Ectodermal cell (in vitro differentiated cells): Measurements from ENCODE around the gene HYDIN.
"Not testable (repeated sequence)": the region's sequence is repeated elsewhere in the genome, so short reads cannot be mapped to it uniquely, and the experiment has no call there.

ENCODE experiments used
- H3K27ac ChIP-seq: 2 replicates; pipeline ENCODE4 v1.7.0; 2013; ENCODE audit warnings: mild to moderate bottlenecking, low read depth, low read length; ENCODE audit not compliant: insufficient read depth, poor library complexity, severe bottlenecking
- H3K27me3 ChIP-seq: 2 replicates; pipeline ENCODE4 v1.7.0; 2013; ENCODE audit warnings: mild to moderate bottlenecking, low read length; ENCODE audit not compliant: insufficient read depth, control insufficient read depth, poor library complexity, severe bottlenecking
- H3K36me3 ChIP-seq: one replicate; pipeline ENCODE4 v1.7.0; 2013; ENCODE audit warnings: low read length; ENCODE audit not compliant: control insufficient read depth, insufficient read depth
- H3K4me1 ChIP-seq: one replicate; pipeline ENCODE4 v1.7.0; 2013; ENCODE audit warnings: low read length; ENCODE audit not compliant: control insufficient read depth, insufficient read depth
- H3K4me3 ChIP-seq: 2 replicates; pipeline ENCODE4 v1.7.0; 2013; ENCODE audit warnings: low read depth, low read length, control low read depth; ENCODE audit not compliant: insufficient read depth
- H3K9me3 ChIP-seq: 2 replicates; pipeline ENCODE4 v1.7.0; 2013; ENCODE audit warnings: mild to moderate bottlenecking, low read length, moderate library complexity; ENCODE audit not compliant: control insufficient read depth
- WGBS, 2 experiments: methylation state at CpG; one replicate each; pipeline ENCODE4 v1.1.7; 2013; ENCODE audit warnings: missing lambda C conversion rate in 2 of 2; 5-methylcytosine and 5-hydroxymethylcytosine counted together

HYDIN gene

DNA sequence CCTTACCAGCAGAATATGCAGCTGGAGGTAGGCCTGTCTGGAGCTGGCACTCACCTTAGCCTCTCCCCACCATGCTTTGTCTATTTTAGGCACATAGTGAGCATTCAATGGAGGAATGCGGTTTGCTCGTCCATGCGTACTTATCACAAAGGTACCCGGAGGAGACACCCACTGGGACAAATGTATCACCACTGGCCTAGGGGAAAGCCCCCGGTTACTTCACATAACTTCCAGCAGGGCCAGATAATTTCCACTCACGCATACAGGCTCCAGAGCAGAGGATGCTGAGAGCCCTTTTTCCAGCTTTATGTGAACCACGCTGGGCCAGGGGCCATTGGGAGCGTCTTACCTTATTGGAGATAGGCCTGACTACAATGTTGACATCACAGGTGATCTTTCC, 348.2 kb downstream of the HYDIN start:
- H3K4me3 ChIP-seq, H3K27me3 ChIP-seq, H3K4me1 ChIP-seq, H3K36me3 ChIP-seq, H3K9me3 ChIP-seq, H3K27ac ChIP-seq: not testable (repeated sequence)
- WGBS, 2 experiments, result 73 to 78% methylated on average over 4 to 6 of the region's 8 CpGs

DNA sequence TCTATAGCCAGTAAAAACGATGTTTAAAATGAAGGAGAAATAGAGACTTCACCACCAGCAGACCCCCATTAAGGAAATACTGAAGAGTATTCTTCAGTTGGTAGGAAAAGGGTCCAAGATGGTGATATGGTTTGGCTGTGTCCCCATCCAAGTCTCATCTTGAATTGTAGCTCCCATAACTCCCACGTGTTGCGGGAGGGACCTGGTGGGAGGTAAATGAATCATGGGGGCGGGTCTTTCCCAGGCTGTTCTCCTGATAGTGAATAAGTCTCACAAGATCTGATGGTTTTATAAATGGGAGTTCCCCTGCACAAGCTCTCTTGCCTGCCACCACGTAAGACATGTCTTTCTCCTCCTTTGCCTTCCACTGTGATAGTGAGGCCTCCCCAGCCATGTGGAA, 352.6 kb downstream of the HYDIN start:
- not testable (repeated sequence) for H3K27me3 ChIP-seq, H3K9me3 ChIP-seq, H3K27ac ChIP-seq, H3K36me3 ChIP-seq, H3K4me1 ChIP-seq, H3K4me3 ChIP-seq
- 55 to 73% methylated on average over 3 of the region's 5 CpGs for WGBS, 2 experiments

DNA sequence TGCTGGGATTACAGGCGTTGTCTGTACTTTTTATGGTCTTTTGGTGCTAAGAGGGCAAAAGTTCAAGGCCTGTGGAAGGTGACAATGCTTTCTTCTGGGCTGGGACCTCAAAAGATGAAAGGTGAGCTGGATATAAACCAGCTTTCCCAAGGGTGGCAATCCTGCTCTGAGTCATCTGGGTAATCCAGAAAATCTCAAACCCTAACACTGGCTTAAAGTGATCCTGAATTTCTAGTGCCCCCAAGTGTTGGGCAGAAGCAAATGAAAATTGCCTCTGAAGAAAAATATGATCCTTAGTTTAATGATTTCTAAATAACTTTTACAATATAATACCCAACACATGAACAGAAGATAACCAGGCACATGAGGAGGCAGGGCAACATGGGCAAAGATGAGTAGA, 354.1 kb downstream of the HYDIN start:
- WGBS, 2 experiments, result no CpG with 5 or more reads among the region's 1 CpG
- H3K4me1 ChIP-seq, H3K36me3 ChIP-seq: not testable (repeated sequence)

DNA sequence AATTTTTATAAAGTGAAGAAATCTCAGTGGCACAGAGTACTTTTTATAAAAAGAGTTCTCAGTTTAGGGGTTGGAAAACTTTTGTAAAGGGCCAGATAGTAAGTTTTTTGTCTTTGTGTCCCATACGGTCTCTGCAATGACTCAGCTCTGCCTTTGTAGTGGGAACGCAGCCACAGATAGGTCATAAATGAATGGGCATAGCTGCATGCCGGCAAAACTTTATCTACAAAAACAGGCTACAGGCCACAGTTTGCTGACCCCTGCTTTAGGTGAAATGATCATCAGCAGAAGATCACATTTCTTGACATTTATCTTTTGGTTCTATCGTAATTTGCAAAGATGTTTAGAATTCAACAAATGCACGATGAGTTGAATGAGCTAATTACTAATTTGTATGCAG, 365.8 kb downstream of the HYDIN start:
- H3K27me3 ChIP-seq, H3K4me1 ChIP-seq, H3K9me3 ChIP-seq, H3K36me3 ChIP-seq, H3K4me3 ChIP-seq, H3K27ac ChIP-seq: not testable (repeated sequence)
- WGBS, 2 experiments, result 84 to 90% methylated on average over 3 to 4 of the region's 5 CpGs

More for the DNA sequence above, 354.1 kb downstream of the HYDIN start:
- not testable (repeated sequence) for H3K4me3 ChIP-seq, H3K27ac ChIP-seq, H3K9me3 ChIP-seq, H3K27me3 ChIP-seq

DNA sequence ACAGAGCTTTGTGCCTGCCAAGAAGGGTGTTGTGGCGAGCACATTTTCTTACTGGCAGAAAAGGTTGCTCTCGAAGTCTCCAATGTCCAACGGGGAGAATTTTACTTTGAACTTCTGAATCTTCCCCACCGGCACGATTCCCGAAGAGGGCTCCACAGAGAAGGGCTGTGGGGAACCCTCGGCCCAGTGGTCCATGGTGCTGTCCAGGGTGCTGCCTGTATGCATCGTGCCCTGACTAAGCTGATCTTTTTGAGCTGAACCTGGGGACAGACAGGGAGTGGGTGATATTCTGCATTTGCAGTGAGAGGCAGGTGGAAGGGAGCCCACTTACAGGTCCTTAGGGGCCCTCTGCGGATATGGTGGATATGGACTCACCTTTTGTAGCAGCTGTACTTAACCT, 368.5 kb downstream of the HYDIN start:
- H3K27me3 ChIP-seq, H3K9me3 ChIP-seq, H3K36me3 ChIP-seq, H3K4me1 ChIP-seq, H3K27ac ChIP-seq, H3K4me3 ChIP-seq: not testable (repeated sequence)
- WGBS, 2 experiments, result 47 to 60% methylated on average over 7 to 8 of the region's 9 CpGs

DNA sequence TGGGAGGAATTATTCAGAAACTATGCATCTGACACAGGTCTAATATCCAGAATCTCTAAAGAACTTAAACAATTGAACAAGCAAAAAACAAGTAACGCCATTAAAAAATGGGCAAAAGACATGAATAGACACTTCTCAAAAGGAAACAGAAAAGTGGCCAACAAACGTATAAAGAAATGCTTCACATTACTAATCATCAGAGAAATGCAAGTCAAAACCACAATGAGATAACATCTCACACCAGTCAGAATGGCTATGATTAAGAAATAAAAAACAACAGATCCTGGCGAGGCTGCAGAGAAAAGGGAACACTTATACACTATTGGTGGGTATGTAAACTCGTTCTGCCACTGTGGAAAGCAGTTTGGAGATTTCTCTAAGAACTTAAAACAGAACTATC, 379.2 kb downstream of the HYDIN start:
- H3K27ac ChIP-seq, H3K9me3 ChIP-seq, H3K4me3 ChIP-seq, H3K27me3 ChIP-seq, H3K4me1 ChIP-seq, H3K36me3 ChIP-seq: not testable (repeated sequence)
- 55 to 70% methylated on average over 2 of the region's 4 CpGs for WGBS, 2 experiments

DNA sequence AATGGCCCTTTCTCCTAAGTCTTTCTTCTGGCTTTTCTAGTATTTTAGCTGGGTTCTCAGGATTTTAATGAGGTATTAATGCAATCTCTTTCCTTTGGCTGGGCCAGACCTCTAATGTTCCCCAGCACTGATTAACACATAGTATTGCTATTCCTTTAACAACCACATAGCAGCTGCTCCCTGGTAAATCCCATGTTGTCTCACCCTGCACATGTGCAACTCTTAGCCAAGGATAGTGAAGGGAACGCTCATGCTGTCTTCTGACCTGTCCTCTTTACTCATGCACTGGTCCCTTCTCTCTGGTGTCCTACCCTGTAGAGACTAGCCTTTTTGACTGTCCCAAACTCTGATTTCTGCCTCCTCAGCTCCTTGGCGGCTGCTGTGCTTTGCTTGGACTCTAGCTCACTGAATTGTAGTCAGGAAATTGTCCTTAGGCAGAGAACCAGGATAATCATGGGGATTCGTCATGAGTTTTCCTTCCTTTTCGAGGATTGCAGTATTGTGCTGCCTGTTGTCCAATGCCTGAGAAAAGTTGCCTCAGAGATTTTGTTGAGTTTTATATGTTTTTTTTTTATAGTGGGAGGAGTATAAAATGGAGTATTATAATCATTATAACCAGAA, 406.9 kb downstream of the HYDIN start:
- H3K4me3 ChIP-seq, H3K9me3 ChIP-seq, H3K36me3 ChIP-seq, H3K27ac ChIP-seq, H3K4me1 ChIP-seq, H3K27me3 ChIP-seq: not testable (repeated sequence)
- WGBS, 2 experiments, result no CpG with 5 or more reads among the region's 4 CpGs

DNA sequence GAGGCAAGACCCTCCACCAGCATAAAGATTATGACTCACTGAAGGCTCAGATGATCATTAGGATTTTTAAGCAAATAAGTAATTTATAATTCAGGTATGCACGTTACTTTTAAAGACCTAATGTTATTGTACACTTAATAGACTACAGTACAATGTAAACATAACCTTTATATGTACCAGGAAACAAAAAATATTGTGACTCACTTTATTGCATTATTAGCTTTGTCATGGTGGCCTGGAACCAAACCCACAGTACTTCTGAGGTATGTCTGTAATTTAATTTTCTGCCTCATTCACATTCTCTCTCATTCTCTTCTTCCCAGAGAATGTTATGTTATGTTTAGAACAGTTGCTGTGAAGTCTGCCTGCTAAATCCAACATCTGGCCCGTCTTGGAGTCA, 407.8 kb downstream of the HYDIN start:
- not testable (repeated sequence) for H3K9me3 ChIP-seq, H3K36me3 ChIP-seq, H3K4me1 ChIP-seq, H3K27ac ChIP-seq, H3K4me3 ChIP-seq, H3K27me3 ChIP-seq
- no CpG with 5 or more reads among the region's 2 CpGs for WGBS, 2 experiments

DNA sequence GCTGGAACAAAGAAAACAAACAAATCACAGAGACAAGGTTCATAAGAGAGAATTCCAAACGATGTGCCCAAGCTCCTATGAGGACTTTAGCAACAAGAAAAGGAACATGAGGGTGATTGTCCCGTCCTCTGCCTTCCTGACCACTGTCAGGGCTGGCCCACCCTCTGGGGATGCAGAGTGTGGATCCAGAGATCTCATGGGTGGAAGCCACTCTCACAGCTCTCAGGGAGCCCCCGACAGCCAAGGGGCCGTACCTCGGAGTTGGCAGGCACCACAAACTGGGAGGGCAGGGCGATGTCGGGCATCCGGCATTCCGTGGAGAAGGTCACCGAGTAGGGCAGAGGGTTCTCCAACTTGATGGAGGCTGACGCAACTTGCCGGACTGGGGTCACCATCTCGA, 412.4 kb downstream of the HYDIN start:
- not testable (repeated sequence) for H3K36me3 ChIP-seq, H3K9me3 ChIP-seq, H3K4me3 ChIP-seq, H3K27me3 ChIP-seq, H3K4me1 ChIP-seq, H3K27ac ChIP-seq
- WGBS, 2 experiments, result 92 to 96% methylated on average over 6 to 7 of the region's 13 CpGs

DNA sequence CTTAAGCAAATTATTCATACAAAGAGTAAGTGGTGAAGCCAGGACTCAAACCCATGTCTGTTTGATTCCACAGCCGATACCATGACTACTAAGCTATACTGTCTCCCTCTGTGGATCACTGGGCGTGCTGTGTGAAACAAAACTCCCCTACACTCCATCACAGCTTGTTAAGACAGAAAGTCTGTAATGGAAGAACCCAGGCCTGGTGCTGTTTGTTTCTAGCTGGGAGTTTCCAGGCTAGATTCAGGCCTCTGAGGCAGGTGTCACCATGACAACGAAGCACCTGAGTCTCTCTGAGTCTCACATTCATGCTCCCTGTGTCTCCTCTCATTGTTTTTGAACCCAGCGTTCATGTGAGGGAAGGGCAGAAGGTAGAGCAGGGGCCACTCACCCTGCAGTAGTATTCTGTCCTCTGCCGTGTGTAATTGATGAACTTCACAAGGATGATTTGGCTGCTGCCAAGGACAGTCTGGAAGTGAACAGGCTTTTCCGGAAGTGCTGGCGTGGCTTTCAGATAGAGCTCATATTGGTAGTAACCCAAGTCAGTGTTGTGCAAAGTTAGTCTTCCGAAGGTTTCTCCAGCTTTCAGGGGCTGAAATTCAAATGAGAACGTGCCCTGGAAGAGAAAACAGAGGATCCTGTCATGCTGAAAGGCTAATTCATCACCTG, 421.0 kb downstream of the HYDIN start:
- H3K9me3 ChIP-seq, result no peaks in the 10 kb centered on the region
- H3K4me1 ChIP-seq, result no peaks in the 10 kb centered on the region
- no peaks in the 10 kb centered on the region for H3K36me3 ChIP-seq
- H3K4me3 ChIP-seq, result no peak overlapping the region
- H3K27me3 ChIP-seq, result peaks cover 14% of the 10 kb centered on the region
- 76 to 80% methylated on average over 9 of the region's 9 CpGs for WGBS, 2 experiments
- no peak overlapping the region for H3K27ac ChIP-seq

DNA sequence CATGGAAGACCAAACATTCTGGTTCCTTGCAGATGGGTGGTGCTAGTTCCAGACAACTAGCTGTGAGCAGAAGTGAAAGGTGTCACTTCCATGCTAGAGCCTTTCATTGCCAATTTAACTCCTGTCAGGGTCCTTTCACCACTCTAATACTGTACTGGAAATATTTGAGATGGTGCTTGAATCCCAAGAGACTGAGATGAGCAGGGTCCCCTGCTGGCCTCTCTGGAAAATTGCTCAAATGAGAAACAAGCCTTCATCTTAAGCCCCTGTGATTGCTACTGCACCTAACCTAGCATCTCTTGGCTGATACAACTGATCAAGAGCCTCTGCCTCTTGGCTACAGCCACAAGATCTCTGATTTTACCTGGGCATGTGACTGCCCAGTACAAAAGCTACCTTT, 422.2 kb downstream of the HYDIN start:
- Histone ChIP-seq H3K4me3 (no peak overlapping the region), H3K27ac (no peak overlapping the region), H3K9me3 (no peaks in the 10 kb centered on the region), H3K36me3 (no peaks in the 10 kb centered on the region), H3K27me3 (peaks cover 14% of the 10 kb centered on the region), H3K4me1 (no peaks in the 10 kb centered on the region)
